Activated CD8-positive, alpha-beta memory T cell treated with anti-CD3 and anti-CD28 coated beads for 36 hours (primary cell): ENCODE measurements around the gene ATP6V0D1. TPM values are rescaled to one million over a fixed set of nuclear protein-coding genes. Genes with fewer than 3 reads are reported as not detected.

ENCODE experiments used
- CTCF ChIA-PET: fragments of 350-600 bp; sonication (Branson Sonifier 250); formaldehyde crosslinking; loops from one replicate; lab custom pipeline; 2021; ENCODE audit warnings: antibody characterized with exemption; lab: Charles Lee
- POLR2A ChIA-PET: fragments of 350-600 bp; sonication (Branson Sonifier 250); formaldehyde crosslinking; loops from one replicate; lab custom pipeline; 2021; ENCODE audit warnings: antibody characterized with exemption; lab: Charles Lee
- total RNA-seq, 2 experiments: library from RNA; stranded (reverse); gene quantifications; one replicate each; pipeline ENCODE4 v1.2.3, GENCODE V29; 2021

ATP6V0D1 gene
- total RNA-seq, 2 experiments from 2014 or later = 42.2 to 45.0 TPM

DNA sequence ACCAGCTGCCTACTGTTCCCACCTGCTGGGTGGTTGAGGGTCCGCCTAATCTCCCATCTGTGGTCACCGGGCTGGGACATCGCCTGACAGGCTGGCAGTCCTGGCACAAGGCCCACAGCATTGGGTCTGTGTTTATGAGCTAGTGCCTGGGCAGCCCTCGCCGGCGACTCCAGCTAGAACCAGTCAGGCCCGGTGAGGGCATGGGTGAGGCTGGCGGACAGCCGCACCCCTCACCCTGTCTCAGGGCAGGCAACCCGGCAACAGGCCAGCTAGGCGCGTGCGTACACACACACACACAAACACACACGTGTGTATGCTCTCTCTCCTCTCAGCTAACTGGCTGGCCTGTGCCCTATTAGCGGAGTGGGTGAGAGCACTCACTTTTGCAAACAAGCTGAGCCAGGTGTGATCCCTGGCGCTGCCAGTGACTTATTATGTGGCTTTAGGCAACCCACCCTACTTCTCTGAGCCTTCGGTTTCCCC lies 39.6 kb downstream of the ATP6V0D1 start:
- ChIA-PET POLR2A (no interaction called here), CTCF (interaction anchor here (1.9 to 3.6 kb wide), 2 partner anchors 13 to 24 kb away, joined by 6 to 16 read pairs; no protein-coding TSS in a partner anchor)

DNA sequence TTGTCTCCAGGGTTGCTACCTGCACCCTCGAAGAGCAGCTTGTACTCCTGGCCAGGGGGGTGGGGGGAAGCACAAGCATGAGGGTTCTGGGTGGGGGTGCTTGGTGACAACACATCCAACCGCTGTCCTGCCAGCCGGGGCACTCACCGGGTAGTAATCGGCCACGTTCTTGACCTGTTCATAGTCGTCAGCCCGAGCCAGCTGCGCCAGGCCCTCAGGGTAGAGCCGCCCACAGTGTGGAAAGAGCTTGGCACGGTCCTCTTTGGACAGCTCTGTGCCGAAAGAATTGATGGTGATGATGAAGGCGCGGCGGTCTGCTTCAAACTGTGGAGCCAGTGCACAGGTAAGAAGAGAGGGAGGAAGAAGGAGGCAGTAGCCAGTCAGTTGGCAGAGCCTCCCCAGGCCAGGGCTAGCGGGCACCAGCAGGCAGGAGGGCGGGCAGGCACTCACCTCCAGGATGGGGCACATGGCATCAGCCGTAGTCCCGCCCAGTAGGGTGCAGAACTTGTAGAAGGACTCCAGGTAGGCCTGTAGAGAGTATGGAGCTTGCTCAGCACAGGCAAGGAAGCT lies 42.0 kb downstream of the ATP6V0D1 start:
- ChIA-PET CTCF (interaction anchor here (1.3 to 3.6 kb wide), 2 partner anchors 9 to 11 kb away, joined by 4 to 16 read pairs; no protein-coding TSS in a partner anchor), POLR2A (interaction anchor here (0.6 kb wide), 1 partner anchor 220 kb away, joined by 4 read pairs; no protein-coding TSS in a partner anchor)

GRCh38 chr16:67438098-67438791 lies 42.7 kb downstream of the ATP6V0D1 start:
- CTCF ChIA-PET = interaction anchor here (1.0 to 3.6 kb wide), 4 partner anchors 9 to 112 kb away, joined by 3 to 16 read pairs (median 4); partner anchors contain the start of genes KCTD19 and LRRC36
- POLR2A ChIA-PET = interaction anchor here (0.6 kb wide), 1 partner anchor 221 kb away, joined by 4 read pairs; no protein-coding TSS in a partner anchor

GRCh38 chr16:67437513-67437912 lies 43.4 kb downstream of the ATP6V0D1 start:
- ChIA-PET CTCF (interaction anchor here (0.6 to 1.3 kb wide), 4 partner anchors 9 to 111 kb away, joined by 3 to 4 read pairs (median 4); partner anchors contain the start of genes KCTD19 and LRRC36), POLR2A (no interaction called here)

DNA sequence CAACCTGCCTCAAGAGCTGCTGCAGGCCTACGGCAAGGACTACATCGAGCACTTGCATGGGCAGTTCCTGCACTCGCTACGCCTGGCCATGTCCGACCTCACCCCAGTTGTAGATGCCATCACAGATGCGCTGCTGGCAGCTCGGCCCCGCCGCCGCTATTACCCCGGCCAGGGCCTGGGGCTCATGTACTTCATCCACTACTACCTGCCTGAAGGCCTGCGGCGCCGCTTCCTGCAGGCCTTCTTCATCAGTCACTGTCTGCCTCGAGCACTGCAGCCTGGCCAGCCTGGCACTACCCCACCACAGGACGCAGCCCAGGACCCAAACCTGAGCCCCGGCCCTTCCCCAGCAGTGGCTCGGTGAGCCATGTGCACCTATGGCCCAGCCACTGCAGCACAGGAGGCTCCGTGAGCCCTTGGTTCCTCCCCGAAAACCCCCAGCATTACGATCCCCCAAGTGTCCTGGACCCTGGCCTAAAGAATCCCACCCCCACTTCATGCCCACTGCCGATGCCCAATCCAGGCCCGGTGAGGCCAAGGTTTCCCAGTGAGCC lies 44.2 kb downstream of the ATP6V0D1 start:
- ChIA-PET POLR2A (no interaction called here), CTCF (interaction anchor here (0.6 kb wide), 1 partner anchor 84 kb away, joined by 3 read pairs; no protein-coding TSS in a partner anchor)

- ChIA-PET CTCF (interaction anchor here (0.5 to 1.4 kb wide), 5 partner anchors 10 to 135 kb away, joined by 3 to 7 read pairs (median 3); no protein-coding TSS in a partner anchor), POLR2A (no interaction called here)
Measured at GRCh38 chr16:67435758-67436164, 45.2 kb downstream of the ATP6V0D1 start.

DNA sequence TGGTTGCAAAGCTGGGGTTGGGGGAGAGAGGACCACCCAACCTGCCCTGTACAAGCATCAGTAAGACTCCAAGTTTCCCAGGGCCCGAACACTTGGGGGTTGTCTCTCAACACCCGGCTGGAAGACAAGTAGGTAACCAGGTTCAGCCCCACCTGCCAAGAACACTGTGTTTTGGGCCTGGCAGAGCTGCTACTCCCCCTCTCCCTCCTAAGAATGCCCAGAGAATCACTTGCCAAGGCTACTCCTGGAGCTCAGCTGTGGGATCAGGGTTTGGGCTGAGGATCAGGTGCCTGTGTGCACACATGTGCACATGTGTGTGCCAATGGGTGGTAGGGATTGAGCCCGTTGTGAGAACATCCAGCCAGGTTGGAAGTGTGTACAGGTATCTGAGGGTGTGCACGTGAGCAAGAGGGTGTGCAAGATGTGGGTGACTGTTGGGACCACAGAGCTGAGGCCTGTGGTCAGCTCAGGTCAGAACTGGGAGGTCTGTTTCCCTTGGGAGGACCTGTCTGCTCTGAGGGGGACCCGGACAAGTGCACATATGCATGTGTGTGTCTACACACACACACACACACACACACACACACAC lies 47.7 kb downstream of the ATP6V0D1 start:
- ChIA-PET CTCF (interaction anchor here (0.5 to 1.5 kb wide), 2 partner anchors 14 to 118 kb away, joined by 3 read pairs; no protein-coding TSS in a partner anchor), POLR2A (no interaction called here)

- POLR2A ChIA-PET = no interaction called here
- CTCF ChIA-PET = no interaction called here
Measured at GRCh38 chr16:67432506-67432890, 48.5 kb downstream of the ATP6V0D1 start.

GRCh38 chr16:67431775-67432505 lies 49.0 kb downstream of the ATP6V0D1 start:
- POLR2A ChIA-PET = no interaction called here
- CTCF ChIA-PET = no interaction called here

GRCh38 chr16:67430977-67431774 lies 49.8 kb downstream of the ATP6V0D1 start, which contains the start of gene HSD11B2:
HSD11B2 (plus strand) TSS chr16:67431121; CDS start chr16:67431249, 128 bp downstream.
- ChIA-PET POLR2A (no interaction called here), CTCF (no interaction called here)

DNA sequence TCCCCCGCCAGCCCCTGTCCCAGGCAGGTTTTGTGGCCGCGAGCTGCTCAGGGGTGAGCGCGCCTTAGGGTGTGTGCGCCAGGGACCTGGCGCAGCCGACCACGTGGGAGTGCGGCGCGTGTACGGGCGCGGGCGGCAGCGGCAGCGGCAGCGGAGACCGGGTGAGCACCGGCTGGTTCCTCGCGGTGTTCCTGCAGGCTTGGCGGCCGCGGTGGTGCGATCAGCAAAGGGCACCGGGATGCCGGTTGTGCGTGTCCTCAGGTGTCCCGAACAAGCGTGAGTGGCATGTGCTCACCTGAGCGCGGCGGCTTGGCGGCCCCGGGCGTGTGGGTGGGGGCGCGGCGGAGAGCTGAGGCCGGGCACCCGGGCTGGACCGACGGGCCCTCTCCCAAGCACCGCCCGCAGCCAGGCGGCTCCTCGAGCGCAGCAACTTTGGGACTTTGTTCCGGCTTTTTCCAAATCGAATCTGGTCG lies 50.4 kb downstream of the ATP6V0D1 start:
- ChIA-PET POLR2A (no interaction called here), CTCF (no interaction called here)

- CTCF ChIA-PET = interaction anchor here (1.5 kb wide), 1 partner anchor 149 kb away, joined by 4 read pairs; no protein-coding TSS in a partner anchor
- POLR2A ChIA-PET = no interaction called here
Measured at GRCh38 chr16:67429799-67430503, 51.0 kb downstream of the ATP6V0D1 start.

DNA sequence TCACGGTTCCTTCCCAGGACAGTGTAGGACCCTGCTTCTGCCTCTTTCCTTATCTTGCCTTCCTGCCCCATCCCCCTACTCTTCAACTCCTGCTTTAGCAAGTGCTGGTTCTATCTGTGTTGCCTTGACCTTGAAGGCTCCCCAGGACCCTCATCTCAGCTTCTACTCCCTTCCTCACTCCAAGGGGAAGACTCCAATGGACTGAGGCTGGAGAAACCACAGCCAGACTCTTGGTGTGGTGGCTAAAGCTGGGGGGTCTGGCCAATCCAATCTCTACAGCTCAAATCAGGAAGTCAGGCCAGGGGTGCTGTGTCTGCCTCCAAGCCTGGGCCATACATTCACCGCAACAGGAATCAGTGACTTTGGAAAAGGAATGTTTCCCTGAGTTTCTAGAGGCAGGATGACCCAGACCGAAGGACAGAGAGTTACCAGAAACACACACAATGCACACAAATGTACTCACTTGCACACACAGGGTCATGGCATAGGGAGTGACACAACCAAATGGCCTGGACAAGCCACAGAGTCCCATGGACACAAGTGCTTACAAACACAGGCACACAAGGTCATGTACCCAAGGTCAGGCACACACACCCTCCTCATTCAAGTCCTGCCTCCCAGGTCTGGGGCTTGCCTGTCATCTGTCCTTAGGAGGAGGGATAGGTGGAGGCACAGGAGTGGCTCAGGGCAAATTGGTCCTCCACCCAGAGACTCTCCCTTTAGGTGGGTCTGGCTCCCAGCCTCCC lies 51.7 kb downstream of the ATP6V0D1 start:
- ChIA-PET CTCF (interaction anchor here (0.6 to 3.5 kb wide), 16 partner anchors 8 to 148 kb away, joined by 3 to 18 read pairs (median 6); partner anchors contain the start of genes ATP6V0D1, KCTD19, LRRC36 and ZDHHC1), POLR2A (no interaction called here)

- ChIA-PET POLR2A (no interaction called here), CTCF (interaction anchor here (0.6 to 3.5 kb wide), 28 partner anchors 9 to 274 kb away, joined by 3 to 18 read pairs (median 4); partner anchors contain the start of genes ATP6V0D1, KCTD19, LRRC36 and RIPOR1)
Measured at GRCh38 chr16:67428146-67428731, 52.7 kb downstream of the ATP6V0D1 start.

DNA sequence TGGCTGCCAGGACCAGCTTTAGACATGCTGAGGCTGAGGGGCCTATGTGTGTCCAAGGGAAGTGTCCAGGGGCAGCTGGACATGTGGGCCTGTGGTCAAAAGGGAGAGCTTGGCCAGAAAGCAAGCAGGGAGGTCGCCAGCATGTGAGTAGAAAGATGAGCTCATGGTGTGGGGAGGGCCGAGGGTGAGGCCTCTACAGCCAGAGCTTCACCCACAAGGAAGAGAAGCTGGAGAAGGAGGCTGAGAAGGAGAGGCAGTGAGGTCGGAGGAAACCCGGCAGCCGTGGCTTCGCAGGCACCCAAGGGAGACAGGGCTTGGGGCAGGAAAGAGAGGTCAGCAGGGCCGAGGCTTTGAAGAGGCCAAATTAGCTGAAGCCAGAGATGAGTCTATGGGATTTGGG lies 54.0 kb downstream of the ATP6V0D1 start:
- CTCF ChIA-PET = interaction anchor here (1.0 to 3.5 kb wide), 10 partner anchors 11 to 166 kb away, joined by 3 to 16 read pairs (median 6); partner anchors contain the start of genes RIPOR1 and ZDHHC1
- POLR2A ChIA-PET = no interaction called here
